PFSK-1 (cell line): ENCODE measurements around the gene PTPRQ.

Experiments
- REST ChIP-seq, 2 experiments: IDR thresholded peaks; 2 replicates each; pipeline versions ENCODE4 v1.6.1 to v1.8.0; 2011 to 2012; ENCODE audit warnings: low read depth in 2 of 2, low read length in 2 of 2, control low read depth in 1 of 2, inconsistent platforms in 1 of 2, mild to moderate bottlenecking in 1 of 2, moderate library complexity in 1 of 2; ENCODE audit not compliant: insufficient read depth in 1 of 2
- SIN3A ChIP-seq: IDR thresholded peaks from 2 replicates; pipeline ENCODE4 v1.6.1; 2012; ENCODE audit warnings: mild to moderate bottlenecking, low read length, moderate library complexity, borderline replicate concordance; ENCODE audit not compliant: insufficient read depth

- no peak for TF ChIP-seq SIN3A
- TF ChIP-seq REST (IDR thresholded peaks at IDR 0.05; ENCODE audit: insufficient read depth in 1 of 2, low read depth in 2 of 2, low read length in 2 of 2): no peak
Measured at GRCh38 chr12:80593766-80594165, 149.7 kb downstream of the PTPRQ start.
